PFSK-1 (cell line): Measurements from ENCODE around the gene MBD2.

Experiments used
- FOXP2 ChIP-seq: optimal IDR thresholded peaks from 2 replicates; pipeline ENCODE3; 2011; ENCODE audit warnings: borderline replicate concordance, control low read depth, inconsistent platforms; ENCODE audit not compliant: insufficient read depth; ENCODE audit errors: extremely low read length, extremely low read depth
- POLR2AphosphoS5 ChIP-seq: IDR thresholded peaks from 2 replicates; pipeline ENCODE4 v1.6.1; 2012; ENCODE audit warnings: low read depth, mild to moderate bottlenecking, control low read depth, low read length, moderate library complexity
- REST ChIP-seq, 2 experiments: IDR thresholded peaks; 2 replicates each; pipeline versions ENCODE4 v1.6.1 to v1.8.0; 2011 to 2012; ENCODE audit warnings: low read depth in 2 of 2, low read length in 2 of 2, control low read depth in 1 of 2, inconsistent platforms in 1 of 2, mild to moderate bottlenecking in 1 of 2, moderate library complexity in 1 of 2; ENCODE audit not compliant: insufficient read depth in 1 of 2
- SIN3A ChIP-seq: IDR thresholded peaks from 2 replicates; pipeline ENCODE4 v1.6.1; 2012; ENCODE audit warnings: mild to moderate bottlenecking, low read length, moderate library complexity, borderline replicate concordance; ENCODE audit not compliant: insufficient read depth
- TAF1 ChIP-seq: IDR thresholded peaks from 2 replicates; pipeline ENCODE4 v1.6.1; 2012; ENCODE audit warnings: low read length, control low read depth, borderline replicate concordance; ENCODE audit not compliant: insufficient read depth

Gene MBD2

GRCh38 chr18:54117853-54118773 lies 106.4 kb downstream of the MBD2 start:
- TF ChIP-seq REST (IDR thresholded peaks at IDR 0.05; ENCODE audit: insufficient read depth in 1 of 2, low read depth in 2 of 2, low read length in 2 of 2) (no peak), POLR2AphosphoS5 (no peak), TAF1 (no peak), FOXP2 (no peak), SIN3A (no peak)

GRCh38 chr18:54116541-54117257 lies 107.8 kb downstream of the MBD2 start:
- no peak for TF ChIP-seq TAF1
- no peak for TF ChIP-seq SIN3A
- no peak for TF ChIP-seq REST (IDR thresholded peaks at IDR 0.05; ENCODE audit: insufficient read depth in 1 of 2, low read depth in 2 of 2, low read length in 2 of 2)
- no peak for TF ChIP-seq POLR2AphosphoS5
- no peak for TF ChIP-seq FOXP2

- TF ChIP-seq SIN3A (no peak), TAF1 (no peak), FOXP2 (no peak), POLR2AphosphoS5 (no peak), REST (IDR thresholded peaks at IDR 0.05; ENCODE audit: insufficient read depth in 1 of 2, low read depth in 2 of 2, low read length in 2 of 2) (no peak)
Observed at GRCh38 chr18:54112356-54112755, 112.1 kb downstream of the MBD2 start.

GRCh38 chr18:54109131-54109683 lies 115.3 kb downstream of the MBD2 start:
- TF ChIP-seq REST (IDR thresholded peaks at IDR 0.05; ENCODE audit: insufficient read depth in 1 of 2, low read depth in 2 of 2, low read length in 2 of 2) = no peak
- TF ChIP-seq SIN3A = no peak
- no peak for TF ChIP-seq POLR2AphosphoS5
- TF ChIP-seq TAF1 = no peak
- TF ChIP-seq FOXP2 = no peak
